ENCODE results near the gene GRAMD2B. TPM values are rescaled to one million over a fixed set of nuclear protein-coding genes. Genes with fewer than 3 reads are reported as not detected.

GRAMD2B gene
- total and polyA plus RNA-seq, 2 of the 8 experiments (the other 6 are each of a cell fraction or from before 2014, with no cell fraction given) = 6.4 to 9.4 TPM

- H3K23me2 ChIP-seq (ENCODE audit: low read depth, low read length) = no peaks in the 10 kb centered on the region
- no peaks in the 10 kb centered on the region for H3K9me3 ChIP-seq (ENCODE audit: insufficient read depth in 2 of 2, low read depth in 1 of 2, low read length in 1 of 2)
- no peak overlapping the region for H3K9ac ChIP-seq (replicated peaks in 1 of 4; ENCODE audit: extremely low read depth in 1 of 4, low read depth in 3 of 4, low read length in 3 of 4)
- no peak overlapping the region for H4K91ac ChIP-seq (replicated peaks; ENCODE audit: insufficient read length, low read length)
- no peaks in the 10 kb centered on the region for H3K79me2 ChIP-seq (ENCODE audit: control insufficient read depth in 1 of 2, insufficient read depth in 2 of 2, low read length in 2 of 2)
- H3K4ac ChIP-seq (replicated peaks; ENCODE audit: insufficient read length, low read depth, low read length) = no peak overlapping the region
- H3K36me3 ChIP-seq (ENCODE audit: control insufficient read depth in 2 of 4, insufficient read depth in 4 of 4, low read length in 3 of 4) = no peaks in the 10 kb centered on the region
- no peak overlapping the region for H4K5ac ChIP-seq (ENCODE audit: insufficient read length, low read depth, low read length)
- no peak overlapping the region for H2BK120ac ChIP-seq (replicated peaks; ENCODE audit: low read depth, low read length)
- DNase-seq (ENCODE audit: low read depth in 1 of 2, low spot score in 2 of 2) = no peak
- no peak for TF ChIP-seq HDAC2 (IDR thresholded peaks at IDR 0.05; ENCODE audit: borderline replicate concordance in 1 of 2, low read depth in 2 of 2, low read length in 2 of 2)
- TF ChIP-seq CHD1 (IDR thresholded peaks at IDR 0.05; ENCODE audit: low read depth, low read length) = no peak
- TF ChIP-seq SIRT6 (IDR thresholded peaks at IDR 0.05; ENCODE audit: low read length) = no peak
- no peak for TF ChIP-seq SRF (IDR thresholded peaks at IDR 0.05; ENCODE audit: low read depth, low read length)
- TF ChIP-seq POLR2A (IDR thresholded peaks at IDR 0.05; ENCODE audit: control extremely low read depth in 1 of 2, low read depth in 2 of 2, low read length in 2 of 2) = no peak
- TF ChIP-seq BRCA1 (IDR thresholded peaks at IDR 0.05; ENCODE audit: low read depth, low read length) = no peak
- no peak for TF ChIP-seq ZNF274 (IDR thresholded peaks at IDR 0.05; ENCODE audit: borderline replicate concordance, extremely low read depth, low read length)
- TF ChIP-seq SAP30 (IDR thresholded peaks at IDR 0.05; ENCODE audit: insufficient read depth, insufficient replicate concordance, low read length) = no peak
- TF ChIP-seq KDM1A (IDR thresholded peaks at IDR 0.05; ENCODE audit: borderline replicate concordance, low read length) = no peak
- TF ChIP-seq YY1 (IDR thresholded peaks at IDR 0.05; ENCODE audit: low read depth, low read length) = no peak
- H4K20me1 ChIP-seq (replicated peaks in 1 of 2; ENCODE audit: control insufficient read depth in 1 of 2, insufficient read depth in 2 of 2, low read length in 2 of 2) = no peaks in the 10 kb centered on the region
- H2AK5ac ChIP-seq (ENCODE audit: low read depth, low read length) = no peak overlapping the region
- H2BK15ac ChIP-seq (ENCODE audit: low read length) = no peak overlapping the region
- no peak overlapping the region for H2BK5ac ChIP-seq (ENCODE audit: low read depth, low read length)
- no peaks in the 10 kb centered on the region for H3K79me1 ChIP-seq (ENCODE audit: low read depth, low read length)
- H3K4me2 ChIP-seq (ENCODE audit: insufficient read depth in 1 of 2, low read depth in 2 of 2, low read length in 2 of 2) = no peak overlapping the region
- H4K8ac ChIP-seq (ENCODE audit: extremely low read depth, insufficient read depth, low read length) = no peak overlapping the region
- H3K18ac ChIP-seq (ENCODE audit: extremely low read depth, low read length) = no peak overlapping the region
- H2BK20ac ChIP-seq (ENCODE audit: low read length) = no peak overlapping the region
- H2AFZ ChIP-seq (ENCODE audit: low read length) = no peak overlapping the region
- no peak overlapping the region for H3K23ac ChIP-seq (ENCODE audit: insufficient read length)
- H3K4me1 ChIP-seq (replicated peaks in 1 of 4; ENCODE audit: control insufficient read depth in 3 of 4, insufficient read depth in 4 of 4, low read length in 3 of 4) = no peaks in the 10 kb centered on the region; a peak in 1 of 7 replicates
- ChIA-PET CTCF (ENCODE audit: partially characterized antibody) (interaction anchor here (0.7 to 1.5 kb wide), 5 partner anchors 11 to 141 kb away, joined by 3 to 6 read pairs (median 4); no protein-coding TSS in a partner anchor), POLR2A (ENCODE audit: partially characterized antibody) (interaction anchor here (0.6 kb wide), 1 partner anchor 221 kb away, joined by 3 read pairs; no protein-coding TSS in a partner anchor)
- no peak for FAIRE-seq
- H3K27ac ChIP-seq (ENCODE audit: low read depth, low read length) = no peak overlapping the region
- no peak overlapping the region for H3K56ac ChIP-seq (replicated peaks; ENCODE audit: insufficient read length, low read depth, low read length)
- H2BK12ac ChIP-seq (ENCODE audit: low read depth, low read length) = no peak overlapping the region
- H3K14ac ChIP-seq (ENCODE audit: insufficient read length) = no peak overlapping the region
- H3K4me3 ChIP-seq (ENCODE audit: extremely low read depth in 1 of 4, insufficient read depth in 2 of 4, low read depth in 3 of 4, low read length in 4 of 4) = no peak overlapping the region
- H3K27me3 ChIP-seq (replicated peaks in 1 of 4; ENCODE audit: control insufficient read depth in 3 of 4, extremely low read depth in 1 of 4, insufficient read depth in 3 of 4, low read length in 3 of 4) = no peaks in the 10 kb centered on the region
- WGBS, 2 experiments (ENCODE audit: extremely low coverage in 1 of 2, insufficient coverage in 1 of 2, insufficient read length in 1 of 2, insufficient replicate concordance in 2 of 2, low coverage in 1 of 2, low lambda C conversion rate in 2 of 2, missing lambda C conversion rate in 1 of 2) = 92% methylated on average over 3 of the region's 3 CpGs; no CpG with 5 or more reads in 1 of the 2 experiments
These were observed 39.4 kb upstream of the GRAMD2B start for GRCh38 chr5:126383776-126384175.

Data from H1 (cell line).